PC-9 (cell line): ENCODE data around the gene ZNF778.

ENCODE experiments used
- CTCF ChIP-seq: fragments of 200-600 bp; sonication (generic); conservative IDR thresholded peaks from 2 replicates; pipeline ENCODE4 v1.6.1; 2017; ENCODE audit warnings: mixed run types, antibody characterized with exemption, mild to moderate bottlenecking, moderate library complexity
- EZH2 ChIP-seq: fragments of 200-600 bp; sonication (generic); IDR thresholded peaks from 2 replicates; pipeline ENCODE4 v1.8.0; 2017; ENCODE audit warnings: antibody characterized with exemption, low read depth

GRCh38 chr16:89217138-89217387 lies 440 bp upstream of the ZNF778 start:
- TF ChIP-seq CTCF: no peak
- TF ChIP-seq EZH2: no peak
